Chondrocyte (in vitro differentiated cells): ENCODE results near the gene UBE2B. TPM values are rescaled to one million over a fixed set of nuclear protein-coding genes. Genes with fewer than 3 reads are reported as not detected.

ENCODE experiments used
- DNase-seq: peaks from one replicate; pipeline ENCODE4 v3.0.0; 2021; ENCODE audit warnings: mixed read lengths, low spot score
- H3K27ac Mint-ChIP-seq: one replicate; pipeline ENCODE4 v1.8.0; 2021; ENCODE audit warnings: mild to moderate bottlenecking, moderate library complexity, mixed read lengths; ENCODE audit not compliant: unreplicated experiment
- H3K27me3 Mint-ChIP-seq: 2 replicates; pipeline ENCODE4 v1.8.0; 2021; ENCODE audit warnings: low read depth, mixed read lengths
- H3K36me3 Mint-ChIP-seq: 2 replicates; pipeline ENCODE4 v1.8.0; 2021; ENCODE audit warnings: low read depth, mixed read lengths
- H3K4me1 Mint-ChIP-seq: 2 replicates; pipeline ENCODE4 v1.8.0; 2021; ENCODE audit warnings: low read depth, mild to moderate bottlenecking, mixed read lengths
- H3K4me3 Mint-ChIP-seq: one replicate; pipeline ENCODE4 v1.8.0; 2021; ENCODE audit warnings: mild to moderate bottlenecking, moderate library complexity, mixed read lengths; ENCODE audit not compliant: unreplicated experiment
- H3K9me3 Mint-ChIP-seq: 2 replicates; pipeline ENCODE4 v1.8.0; 2021; ENCODE audit warnings: low read depth, mixed read lengths
- CTCF ChIP-seq: fragments of 200-600 bp; sonication (generic); IDR thresholded peaks from 2 replicates; pipeline ENCODE4 v1.5.0; 2021; ENCODE audit warnings: antibody characterized with exemption, mild to moderate bottlenecking, moderate library complexity
- total RNA-seq: library from RNA; stranded (reverse); gene quantifications from 3 replicates; pipeline ENCODE4 v1.2.1, GENCODE V29; 2021

The UBE2B gene
- total RNA-seq, 1 donor from 2014 or later: 93.8 TPM

- Mint-ChIP-seq H3K36me3 (peaks cover 10% of the 10 kb centered on the region), H3K27me3 (no peaks in the 10 kb centered on the region), H3K4me3 (no peak overlapping the region), H3K27ac (no peak overlapping the region), H3K9me3 (no peaks in the 10 kb centered on the region), H3K4me1 (peaks cover 5% of the 10 kb centered on the region)
- no peak for DNase-seq
- no peak for TF ChIP-seq CTCF
These were observed 27.3 kb downstream of the UBE2B start for GRCh38 chr5:134398609-134399155.

- peaks cover 1% of the 10 kb centered on the region for H3K36me3 Mint-ChIP-seq
- peaks cover under 1% of the 10 kb centered on the region for H3K4me1 Mint-ChIP-seq
- no peak overlapping the region for H3K27ac Mint-ChIP-seq
- no peaks in the 10 kb centered on the region for H3K9me3 Mint-ChIP-seq
- no peak for TF ChIP-seq CTCF
- DNase-seq: no peak
- no peaks in the 10 kb centered on the region for H3K27me3 Mint-ChIP-seq
- no peak overlapping the region for H3K4me3 Mint-ChIP-seq
These were observed 32.6 kb downstream of the UBE2B start for GRCh38 chr5:134403951-134404350.

GRCh38 chr5:134406390-134406789, 35.0 kb downstream of the UBE2B start:
- H3K4me3 Mint-ChIP-seq: no peak overlapping the region

GRCh38 chr5:134409321-134409720, 38.0 kb downstream of the UBE2B start:
- no peaks in the 10 kb centered on the region for H3K36me3 Mint-ChIP-seq
- H3K27ac Mint-ChIP-seq: no peak overlapping the region
- H3K4me3 Mint-ChIP-seq: no peak overlapping the region
- H3K4me1 Mint-ChIP-seq: peaks cover 25% of the 10 kb centered on the region
- DNase-seq: no peak
- no peaks in the 10 kb centered on the region for H3K9me3 Mint-ChIP-seq
- TF ChIP-seq CTCF: no peak
- H3K27me3 Mint-ChIP-seq: no peaks in the 10 kb centered on the region

More at GRCh38 chr5:134406390-134406789, 35.0 kb downstream of the UBE2B start:
- no peak for DNase-seq
- Mint-ChIP-seq H3K4me1 (peaks cover 17% of the 10 kb centered on the region), H3K9me3 (no peaks in the 10 kb centered on the region), H3K27ac (no peak overlapping the region), H3K36me3 (peaks cover 1% of the 10 kb centered on the region), H3K27me3 (no peaks in the 10 kb centered on the region)
- TF ChIP-seq CTCF: no peak

- Mint-ChIP-seq H3K4me3 (peak overlapping the region; percentile 91), H3K4me1 (peaks cover 25% of the 10 kb centered on the region), H3K27ac (no peak overlapping the region), H3K36me3 (no peaks in the 10 kb centered on the region), H3K27me3 (no peaks in the 10 kb centered on the region), H3K9me3 (no peaks in the 10 kb centered on the region)
- no peak for TF ChIP-seq CTCF
- DNase-seq: no peak
These were observed 39.5 kb downstream of the UBE2B start for GRCh38 chr5:134410822-134411221.
